Thyroid gland (tissue), 4 donors: ENCODE data around the gene SRRM2.

Experiments
- CTCF ChIP-seq, 6 experiments: fragments of 200-600 bp in 3 of 6; fragments of 450-650 bp in 3 of 6; sonication (generic) in 3 of 6; IDR thresholded peaks; one replicate each; pipeline ENCODE4 v1.5.1; 2016 to 2019; ENCODE audit warnings: antibody characterized with exemption in 6 of 6, mild to moderate bottlenecking in 2 of 6, inconsistent platforms in 1 of 6, moderate library complexity in 1 of 6
- POLR2A ChIP-seq, 2 donors: fragments of 450-650 bp; IDR thresholded peaks; one replicate each; pipeline ENCODE4 v1.6.1; 2017; ENCODE audit warnings: antibody characterized with exemption in 2 of 2, mild to moderate bottlenecking in 2 of 2, moderate library complexity in 1 of 2

DNA sequence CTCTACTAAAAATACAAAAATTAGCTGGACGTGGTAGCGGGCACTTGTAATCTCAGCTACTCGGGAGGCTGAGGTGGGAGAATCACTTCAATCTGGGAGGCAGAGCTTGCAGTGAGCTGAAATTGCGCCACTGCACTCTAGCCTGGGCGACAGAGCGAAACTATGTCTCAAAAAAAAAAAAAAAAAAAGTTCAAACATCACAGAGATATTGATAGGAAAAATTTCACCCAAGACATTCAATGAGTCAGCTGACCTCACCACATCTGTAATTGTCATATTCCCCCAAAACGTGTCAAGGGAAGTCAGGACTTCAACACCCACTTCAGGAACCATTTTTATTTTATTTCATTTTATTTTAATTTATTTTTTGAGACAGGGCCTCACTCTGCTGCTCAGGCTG lies 24.4 kb upstream of the SRRM2 start:
- TF ChIP-seq CTCF (IDR thresholded peaks at IDR 0.05): no peak
- no peak for TF ChIP-seq POLR2A (IDR thresholded peaks at IDR 0.05)
